GM04503 (cell line): ENCODE data around the gene CD300LG.
"Not testable (repeated sequence)": the region's sequence is repeated elsewhere in the genome, so short reads cannot be mapped to it uniquely, and the experiment has no call there.

Experiments used
- DNase-seq: peaks from one replicate; pipeline ENCODE4 v3.0.0-alpha.2; 2012; ENCODE audit warnings: low read depth

The CD300LG gene

GRCh38 chr17:43846963-43847371 lies at the start of gene CD300LG:
Gene CD300LG (plus strand): TSS chr17:43847176. CDS start chr17:43847217, 41 bp downstream.
- no peak for DNase-seq

GRCh38 chr17:43798024-43798423 lies 49.0 kb upstream of the CD300LG start:
- not testable (repeated sequence) for DNase-seq

GRCh38 chr17:43799047-43799446 lies 47.9 kb upstream of the CD300LG start:
- DNase-seq, result no peak

- DNase-seq, result no peak
Measured at GRCh38 chr17:43800736-43801135, 46.2 kb upstream of the CD300LG start.

- no peak for DNase-seq
Measured at GRCh38 chr17:43801844-43802243, 45.1 kb upstream of the CD300LG start.

- no peak for DNase-seq
Measured at GRCh38 chr17:43803758-43804157, 43.2 kb upstream of the CD300LG start.

- no peak for DNase-seq
Measured at GRCh38 chr17:43805117-43805516, 41.9 kb upstream of the CD300LG start.

GRCh38 chr17:43808076-43808475 lies 38.9 kb upstream of the CD300LG start:
- no peak for DNase-seq

- no peak for DNase-seq
Measured at GRCh38 chr17:43809121-43809520, 37.9 kb upstream of the CD300LG start.

- no peak for DNase-seq
Measured at GRCh38 chr17:43810226-43810715, 36.7 kb upstream of the CD300LG start.

- no peak for DNase-seq
Measured at GRCh38 chr17:43810823-43811222, 36.2 kb upstream of the CD300LG start.

- DNase-seq, result no peak
Measured at GRCh38 chr17:43812396-43813265, 34.3 kb upstream of the CD300LG start.

- no peak for DNase-seq
Measured at GRCh38 chr17:43813386-43813785, 33.6 kb upstream of the CD300LG start.

GRCh38 chr17:43814026-43814425 lies 33.0 kb upstream of the CD300LG start:
- no peak for DNase-seq

GRCh38 chr17:43814714-43815113 lies 32.3 kb upstream of the CD300LG start:
- DNase-seq, result peak; percentile 70

GRCh38 chr17:43816336-43817320 lies 30.3 kb upstream of the CD300LG start:
- no peak for DNase-seq

GRCh38 chr17:43817826-43818225 lies 29.1 kb upstream of the CD300LG start:
- DNase-seq, result no peak

- no peak for DNase-seq
Measured at GRCh38 chr17:43818966-43819365, 28.0 kb upstream of the CD300LG start.

GRCh38 chr17:43820759-43821158 lies 26.2 kb upstream of the CD300LG start:
- no peak for DNase-seq

GRCh38 chr17:43822570-43823190 lies 24.3 kb upstream of the CD300LG start:
- DNase-seq, result no peak

GRCh38 chr17:43823350-43824084 lies 23.5 kb upstream of the CD300LG start:
- no peak for DNase-seq
